M059J (cell line): ENCODE data around the gene CLDN5. TPM values are rescaled to one million over a fixed set of nuclear protein-coding genes. Genes with fewer than 3 reads are reported as not detected.

ENCODE experiments used
- DNase-seq: peaks from one replicate; pipeline ENCODE4 v3.0.0-alpha.2; 2012; ENCODE audit warnings: low read depth
- total RNA-seq: library from RNA; depleted of rRNA; stranded (reverse); fragments of >200 nt; shearing (Covaris generic); gene quantifications from 2 replicates; pipeline ENCODE4 v1.2.3, GENCODE V29; 2014; rRNA removed

CLDN5 gene
- total RNA-seq, result not detected in 2 replicates

GRCh38 chr22:19524170-19525115 lies at the start of gene CLDN5:
Gene CLDN5 (minus strand): TSS chr22:19524410. CDS start chr22:19524255, 155 bp downstream.
- no peak for DNase-seq

GRCh38 chr22:19571995-19572394 lies 47.8 kb upstream of the CLDN5 start:
- no peak for DNase-seq

- DNase-seq, result peak; percentile 35
Measured at GRCh38 chr22:19571207-19571795, 47.1 kb upstream of the CLDN5 start.

- no peak for DNase-seq
Measured at GRCh38 chr22:19569976-19570375, 45.8 kb upstream of the CLDN5 start.

GRCh38 chr22:19569276-19569640 lies 45.0 kb upstream of the CLDN5 start:
- no peak for DNase-seq

GRCh38 chr22:19568337-19569275 lies 44.4 kb upstream of the CLDN5 start:
- DNase-seq, result peak; percentile 94

- no peak for DNase-seq
Measured at GRCh38 chr22:19567157-19568009, 43.2 kb upstream of the CLDN5 start.

GRCh38 chr22:19566279-19567156 lies 42.3 kb upstream of the CLDN5 start:
- DNase-seq, result no peak

GRCh38 chr22:19565382-19566278 lies 41.4 kb upstream of the CLDN5 start:
- peak; percentile 87 for DNase-seq

- no peak for DNase-seq
Measured at GRCh38 chr22:19559956-19560355, 35.7 kb upstream of the CLDN5 start.

GRCh38 chr22:19559324-19559811 lies 35.2 kb upstream of the CLDN5 start:
- no peak for DNase-seq

- DNase-seq, result no peak
Measured at GRCh38 chr22:19556963-19557545, 32.8 kb upstream of the CLDN5 start.

GRCh38 chr22:19555651-19556050 lies 31.4 kb upstream of the CLDN5 start:
- DNase-seq, result no peak

GRCh38 chr22:19554834-19555404 lies 30.7 kb upstream of the CLDN5 start:
- DNase-seq, result peak; percentile 88

GRCh38 chr22:19553201-19553600 lies 29.0 kb upstream of the CLDN5 start:
- no peak for DNase-seq

GRCh38 chr22:19550382-19550781 lies 26.2 kb upstream of the CLDN5 start:
- no peak for DNase-seq

GRCh38 chr22:19549428-19549827 lies 25.2 kb upstream of the CLDN5 start:
- no peak for DNase-seq

GRCh38 chr22:19548964-19549363 lies 24.8 kb upstream of the CLDN5 start:
- DNase-seq, result no peak
